Pancreas (tissue), 10 donors: ENCODE results near the gene PRTG. TPM values are rescaled to one million over a fixed set of nuclear protein-coding genes. Genes with fewer than 3 reads are reported as not detected.

Source experiments
- ATAC-seq, 4 donors: fragments of 200-7000 bp; cut with Tn5 transposase; one replicate each; pipeline versions ENCODE4 v1.8.0 to v1.9.1; 2020; ENCODE audit warnings: mild to moderate bottlenecking in 4 of 4, moderate library complexity in 4 of 4
- DNase-seq, 6 donors: peaks; one replicate each; pipeline ENCODE4 v3.0.0-alpha.2; 2020
- FAIRE-seq: peaks from 2 replicates; lab custom pipeline; 2012; peaks lifted over from hg19 to GRCh38; lab: Jason Lieb, UNC
- H3K27ac ChIP-seq, 4 donors: fragments of 200-600 bp; sonication (generic); 1 replicate in 3 of 4; 2 replicates in 1 of 4; pipeline versions ENCODE4 v1.5.0 to v1.8.0; 2020
- H3K27me3 ChIP-seq, 4 donors: fragments of 200-600 bp; one replicate each; pipeline ENCODE4 v1.8.0; 2021
- H3K36me3 ChIP-seq, 3 donors: fragments of 200-600 bp; sonication (generic) in 1 of 3; one replicate each; pipeline versions ENCODE4 v1.5.0 to v1.8.0; 2020 to 2021
- H3K4me1 ChIP-seq, 3 donors: fragments of 200-600 bp; one replicate each; pipeline ENCODE4 v1.8.0; 2021
- H3K4me3 ChIP-seq, 4 donors: fragments of 200-600 bp; sonication (generic) in 2 of 4; one replicate each; pipeline versions ENCODE4 v1.5.0 to v1.8.0; 2020 to 2021
- H3K9me3 ChIP-seq, 4 donors: fragments of 200-600 bp; one replicate each; pipeline ENCODE4 v1.8.0; 2021
- CTCF ChIP-seq, 4 donors: fragments of 200-600 bp; sonication (generic) in 3 of 4; IDR thresholded peaks; one replicate each; pipeline versions ENCODE4 v1.5.0 to v1.8.0; 2021; ENCODE audit warnings: antibody characterized with exemption in 4 of 4
- WGBS, 2 donors: extraction: QIAGEN DNeasy Blood & Tissue Kit; methylation state at CpG; one replicate each; pipeline ENCODE4 v1.1.7; 2013; 5-methylcytosine and 5-hydroxymethylcytosine counted together
- intact Hi-C, 3 donors: fragments of 100-400 bp; cut with DNase I; formaldehyde crosslinking; loops; one replicate each; pipeline versions ENCODE4 v1.11.1 to v1.14.2; 2022
- polyA plus RNA-seq, 2 donors: library from polyadenylated mRNA; stranded (reverse); fragments of 200-250 nt; gene quantifications; one replicate each; pipeline ENCODE4 v1.2.3, GENCODE V29; 2013
- total RNA-seq, 6 donors: library from RNA; stranded (reverse); fragmentation: NEBNext Ultra II Directional in 4 of 6; extraction: Animal tissue kit (Norgen Biotek cat#: 25700) in 4 of 6; gene quantifications; one replicate each; pipeline versions ENCODE4 v1.2.1 to v1.2.4, GENCODE V29; 2021 to 2023
- donor health status: healthy with polysubstance abuse.
- donor health status: DM: no; HTN: no; CAD: no; lungs with moderate emphysema.
- donor health status: DM: no; HTN: no; CAD: no.
- donor health status: control.
- donor health status: control.
- donor health status: Bipolar disorder and iron deficiency.
- donor health status: DM: yes; HTN: yes; CAD: no.
- donor health status: DM: no; HTN: no; CAD: no.
- donor health status: DM: no; HTN: no; CAD: no.
- donor health status: DM: yes; HTN: yes; CAD: no.

PRTG gene
- total and polyA plus RNA-seq, 8 donors = 0.05 to 0.35 (median 0.22) TPM

GRCh38 chr15:55586808-55587207 lies 156.1 kb downstream of the PRTG start:
- no peak for TF ChIP-seq CTCF (IDR thresholded peaks at IDR 0.05)
- FAIRE-seq (no peak), ATAC-seq (no peak), DNase-seq (no peak)
- intact Hi-C loops = no loop called here
- Histone ChIP-seq H3K27ac (no peak overlapping the region), H3K9me3 (no peaks in the 10 kb centered on the region), H3K36me3 (no peaks in the 10 kb centered on the region), H3K27me3 (no peaks in the 10 kb centered on the region), H3K4me1 (no peaks in the 10 kb centered on the region), H3K4me3 (no peak overlapping the region)
- 69 to 74% methylated on average over 3 of the region's 3 CpGs for WGBS, 2 donors

- no peaks in the 10 kb centered on the region for H3K36me3 ChIP-seq
- no peaks in the 10 kb centered on the region for H3K27me3 ChIP-seq
- no peak for TF ChIP-seq CTCF (IDR thresholded peaks at IDR 0.05)
- DNase-seq (no peak), ATAC-seq (no peak), FAIRE-seq (no peak)
- no peaks in the 10 kb centered on the region for H3K9me3 ChIP-seq
- WGBS, 2 donors = 63 to 73% methylated on average over 6 of the region's 6 CpGs
- H3K4me1 ChIP-seq = no peaks in the 10 kb centered on the region
- no peak overlapping the region for H3K27ac ChIP-seq
- H3K4me3 ChIP-seq = no peak overlapping the region
- intact Hi-C loops = no loop called here
These were observed 166.0 kb downstream of the PRTG start for GRCh38 chr15:55576943-55577342.

GRCh38 chr15:55574096-55574495 lies 168.9 kb downstream of the PRTG start:
- no peaks in the 10 kb centered on the region for H3K36me3 ChIP-seq
- H3K27ac ChIP-seq = no peak overlapping the region
- FAIRE-seq (no peak), ATAC-seq (no peak), DNase-seq (no peak)
- no peak overlapping the region for H3K4me3 ChIP-seq
- no peaks in the 10 kb centered on the region for H3K9me3 ChIP-seq
- H3K4me1 ChIP-seq = no peaks in the 10 kb centered on the region
- no peaks in the 10 kb centered on the region for H3K27me3 ChIP-seq
- TF ChIP-seq CTCF (IDR thresholded peaks at IDR 0.05) = no peak
- intact Hi-C loops = no loop called here
- 61 to 91% methylated on average over 2 of the region's 2 CpGs for WGBS, 2 donors

GRCh38 chr15:55573224-55573623 lies 169.7 kb downstream of the PRTG start:
- ATAC-seq (no peak), FAIRE-seq (no peak), DNase-seq (no peak)
- Histone ChIP-seq H3K27ac (no peak overlapping the region), H3K9me3 (no peaks in the 10 kb centered on the region), H3K36me3 (no peaks in the 10 kb centered on the region), H3K27me3 (no peaks in the 10 kb centered on the region), H3K4me3 (no peak overlapping the region), H3K4me1 (no peaks in the 10 kb centered on the region)
- intact Hi-C loops = no loop called here
- no peak for TF ChIP-seq CTCF (IDR thresholded peaks at IDR 0.05)

GRCh38 chr15:55564347-55565145 lies 178.4 kb downstream of the PRTG start:
- Histone ChIP-seq H3K4me1 (no peaks in the 10 kb centered on the region), H3K4me3 (no peak overlapping the region), H3K9me3 (no peaks in the 10 kb centered on the region), H3K27ac (no peak overlapping the region), H3K27me3 (no peaks in the 10 kb centered on the region), H3K36me3 (no peaks in the 10 kb centered on the region)
- TF ChIP-seq CTCF (IDR thresholded peaks at IDR 0.05) = no peak
- DNase-seq (no peak), ATAC-seq (no peak), FAIRE-seq (no peak)
- intact Hi-C loops = no loop called here
- WGBS, 2 donors = 95 to 98% methylated on average over 2 of the region's 2 CpGs
